ENCODE data around the gene PDLIM5. TPM values are rescaled to one million over a fixed set of nuclear protein-coding genes. Genes with fewer than 3 reads are reported as not detected.

PDLIM5 gene
- total and polyA plus RNA-seq, 2 of the 8 experiments (the other 6 are each of a cell fraction or from before 2014, with no cell fraction given): 37.3 to 62.1 TPM

- DNase-seq (ENCODE audit: low read depth in 1 of 2, low spot score in 2 of 2) (no peak), FAIRE-seq (no peak)
- no peak overlapping the region for H2BK20ac ChIP-seq (ENCODE audit: low read length)
- TF ChIP-seq TEAD4 (IDR thresholded peaks at IDR 0.05; ENCODE audit: low read depth, low read length): no peak
- no peak for TF ChIP-seq CBX8 (IDR thresholded peaks at IDR 0.05; ENCODE audit: borderline replicate concordance, low read depth, low read length)
- TF ChIP-seq SIRT6 (IDR thresholded peaks at IDR 0.05; ENCODE audit: low read length): no peak
- no peak for TF ChIP-seq TAF1 (IDR thresholded peaks at IDR 0.05; ENCODE audit: low read depth, low read length)
- TF ChIP-seq JUN (IDR thresholded peaks at IDR 0.05; ENCODE audit: low read depth, low read length): no peak
- TF ChIP-seq TAF7 (optimal IDR thresholded peaks at IDR 0.05; ENCODE audit: borderline replicate concordance, low read depth, low read length): no peak
- no peak for TF ChIP-seq SAP30 (IDR thresholded peaks at IDR 0.05; ENCODE audit: insufficient read depth, insufficient replicate concordance, low read length)
- no peak for TF ChIP-seq KDM5A (IDR thresholded peaks at IDR 0.05; ENCODE audit: low read length)
- TF ChIP-seq CHD2 (IDR thresholded peaks at IDR 0.05; ENCODE audit: low read length): no peak
- TF ChIP-seq SP2 (IDR thresholded peaks at IDR 0.05; ENCODE audit: low read length): no peak
- TF ChIP-seq ZNF274 (IDR thresholded peaks at IDR 0.05; ENCODE audit: borderline replicate concordance, extremely low read depth, low read length): no peak
- no peak for TF ChIP-seq FOSL1 (IDR thresholded peaks at IDR 0.05; ENCODE audit: insufficient read depth, low read depth, low read length)
- TF ChIP-seq SUZ12 (IDR thresholded peaks at IDR 0.05; ENCODE audit: low read length): no peak
- ChIA-PET POLR2A (ENCODE audit: partially characterized antibody) (no interaction called here), CTCF (ENCODE audit: partially characterized antibody) (no interaction called here)
- H3K4me1 ChIP-seq (replicated peaks in 1 of 4; ENCODE audit: control insufficient read depth in 3 of 4, insufficient read depth in 4 of 4, low read length in 3 of 4): peaks cover 0 to 6% (median 0%) of the 10 kb centered on the region in 4 experiments; a peak in 1 of 7 replicates
- no peak overlapping the region for H2AK5ac ChIP-seq (ENCODE audit: low read depth, low read length)
- H3K23ac ChIP-seq (ENCODE audit: insufficient read length): no peak overlapping the region
- no peaks in the 10 kb centered on the region for H3K27me3 ChIP-seq (replicated peaks in 1 of 4; ENCODE audit: control insufficient read depth in 3 of 4, extremely low read depth in 1 of 4, insufficient read depth in 3 of 4, low read length in 3 of 4)
- H3K9me3 ChIP-seq (ENCODE audit: insufficient read depth in 2 of 2, low read depth in 1 of 2, low read length in 1 of 2): no peaks in the 10 kb centered on the region
- no peak overlapping the region for H2BK120ac ChIP-seq (replicated peaks; ENCODE audit: low read depth, low read length)
- H3K27ac ChIP-seq (ENCODE audit: low read depth, low read length): no peak overlapping the region
- H2AFZ ChIP-seq (ENCODE audit: low read length): no peak overlapping the region
- no peak overlapping the region for H2BK12ac ChIP-seq (ENCODE audit: low read depth, low read length)
- H3K18ac ChIP-seq (ENCODE audit: extremely low read depth, low read length): no peak overlapping the region
- no peaks in the 10 kb centered on the region for H3K36me3 ChIP-seq (ENCODE audit: control insufficient read depth in 2 of 4, insufficient read depth in 4 of 4, low read length in 3 of 4)
- H3K9ac ChIP-seq (replicated peaks in 1 of 4; ENCODE audit: extremely low read depth in 1 of 4, low read depth in 3 of 4, low read length in 3 of 4): no peak overlapping the region
- no peak overlapping the region for H3K4ac ChIP-seq (replicated peaks; ENCODE audit: insufficient read length, low read depth, low read length)
- no peak overlapping the region for H3K56ac ChIP-seq (replicated peaks; ENCODE audit: insufficient read length, low read depth, low read length)
- no peak overlapping the region for H2BK15ac ChIP-seq (ENCODE audit: low read length)
- H4K8ac ChIP-seq (ENCODE audit: extremely low read depth, insufficient read depth, low read length): no peak overlapping the region
- H2BK5ac ChIP-seq (ENCODE audit: low read depth, low read length): no peak overlapping the region
- no peak overlapping the region for H3K14ac ChIP-seq (ENCODE audit: insufficient read length)
- H4K5ac ChIP-seq (ENCODE audit: insufficient read length, low read depth, low read length): no peak overlapping the region
- no peak overlapping the region for H4K91ac ChIP-seq (replicated peaks; ENCODE audit: insufficient read length, low read length)
- no peaks in the 10 kb centered on the region for H3K79me2 ChIP-seq (ENCODE audit: control insufficient read depth in 1 of 2, insufficient read depth in 2 of 2, low read length in 2 of 2)
- no peaks in the 10 kb centered on the region for H4K20me1 ChIP-seq (replicated peaks in 1 of 2; ENCODE audit: control insufficient read depth in 1 of 2, insufficient read depth in 2 of 2, low read length in 2 of 2)
- no peaks in the 10 kb centered on the region for H3K23me2 ChIP-seq (ENCODE audit: low read depth, low read length)
- H3K79me1 ChIP-seq (ENCODE audit: low read depth, low read length): no peaks in the 10 kb centered on the region
- H3K4me2 ChIP-seq (ENCODE audit: insufficient read depth in 1 of 2, low read depth in 2 of 2, low read length in 2 of 2): no peak overlapping the region
- H3K4me3 ChIP-seq (ENCODE audit: extremely low read depth in 1 of 4, insufficient read depth in 2 of 4, low read depth in 3 of 4, low read length in 4 of 4): no peak overlapping the region
Observed at GRCh38 chr4:94678896-94679295, 227.2 kb downstream of the PDLIM5 start.

All from H1 (cell line).